Gastrocnemius medialis (tissue), 4 donors: ENCODE results near the gene NRG2.

Experiments
- POLR2A ChIP-seq, 2 donors: fragments of 450-650 bp; IDR thresholded peaks; one replicate each; pipeline ENCODE4 v1.6.1; 2017; ENCODE audit warnings: antibody characterized with exemption in 2 of 2, mild to moderate bottlenecking in 2 of 2, moderate library complexity in 2 of 2
- TF ChIP-seq, protein P1 (sequence below), 5 experiments: fragments of 450-650 bp in 3 of 5; fragments of 200-600 bp in 2 of 5; sonication (generic) in 2 of 5; IDR thresholded peaks in 4 of 5; conservative IDR thresholded peaks in 1 of 5; 1 replicate in 4 of 5; 2 replicates in 1 of 5; pipeline ENCODE4 v1.5.1; 2016 to 2019; ENCODE audit warnings: antibody characterized with exemption in 5 of 5, mild to moderate bottlenecking in 3 of 5, moderate library complexity in 3 of 5

GRCh38 chr5:139835656-139836055, 207.4 kb downstream of the NRG2 start:
- TF ChIP-seq, protein P1, sequence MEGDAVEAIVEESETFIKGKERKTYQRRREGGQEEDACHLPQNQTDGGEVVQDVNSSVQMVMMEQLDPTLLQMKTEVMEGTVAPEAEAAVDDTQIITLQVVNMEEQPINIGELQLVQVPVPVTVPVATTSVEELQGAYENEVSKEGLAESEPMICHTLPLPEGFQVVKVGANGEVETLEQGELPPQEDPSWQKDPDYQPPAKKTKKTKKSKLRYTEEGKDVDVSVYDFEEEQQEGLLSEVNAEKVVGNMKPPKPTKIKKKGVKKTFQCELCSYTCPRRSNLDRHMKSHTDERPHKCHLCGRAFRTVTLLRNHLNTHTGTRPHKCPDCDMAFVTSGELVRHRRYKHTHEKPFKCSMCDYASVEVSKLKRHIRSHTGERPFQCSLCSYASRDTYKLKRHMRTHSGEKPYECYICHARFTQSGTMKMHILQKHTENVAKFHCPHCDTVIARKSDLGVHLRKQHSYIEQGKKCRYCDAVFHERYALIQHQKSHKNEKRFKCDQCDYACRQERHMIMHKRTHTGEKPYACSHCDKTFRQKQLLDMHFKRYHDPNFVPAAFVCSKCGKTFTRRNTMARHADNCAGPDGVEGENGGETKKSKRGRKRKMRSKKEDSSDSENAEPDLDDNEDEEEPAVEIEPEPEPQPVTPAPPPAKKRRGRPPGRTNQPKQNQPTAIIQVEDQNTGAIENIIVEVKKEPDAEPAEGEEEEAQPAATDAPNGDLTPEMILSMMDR (IDR thresholded peaks at IDR 0.05 in 4 of 5, conservative IDR thresholded peaks at IDR 0.05 in 1 of 5): no peak
- TF ChIP-seq POLR2A (IDR thresholded peaks at IDR 0.05): no peak
